GM12872 (cell line): ENCODE data around the gene CYP1A1.

Experiments used
- TF ChIP-seq, protein P1 (sequence below): IDR thresholded peaks from 3 replicates; pipeline ENCODE4 v1.5.1; 2011; ENCODE audit warnings: low read depth, mild to moderate bottlenecking, low read length, moderate library complexity; ENCODE audit not compliant: insufficient read depth

The CYP1A1 gene

GRCh38 chr15:74767167-74768098, 42.1 kb upstream of the CYP1A1 start:
- TF ChIP-seq, protein P1, sequence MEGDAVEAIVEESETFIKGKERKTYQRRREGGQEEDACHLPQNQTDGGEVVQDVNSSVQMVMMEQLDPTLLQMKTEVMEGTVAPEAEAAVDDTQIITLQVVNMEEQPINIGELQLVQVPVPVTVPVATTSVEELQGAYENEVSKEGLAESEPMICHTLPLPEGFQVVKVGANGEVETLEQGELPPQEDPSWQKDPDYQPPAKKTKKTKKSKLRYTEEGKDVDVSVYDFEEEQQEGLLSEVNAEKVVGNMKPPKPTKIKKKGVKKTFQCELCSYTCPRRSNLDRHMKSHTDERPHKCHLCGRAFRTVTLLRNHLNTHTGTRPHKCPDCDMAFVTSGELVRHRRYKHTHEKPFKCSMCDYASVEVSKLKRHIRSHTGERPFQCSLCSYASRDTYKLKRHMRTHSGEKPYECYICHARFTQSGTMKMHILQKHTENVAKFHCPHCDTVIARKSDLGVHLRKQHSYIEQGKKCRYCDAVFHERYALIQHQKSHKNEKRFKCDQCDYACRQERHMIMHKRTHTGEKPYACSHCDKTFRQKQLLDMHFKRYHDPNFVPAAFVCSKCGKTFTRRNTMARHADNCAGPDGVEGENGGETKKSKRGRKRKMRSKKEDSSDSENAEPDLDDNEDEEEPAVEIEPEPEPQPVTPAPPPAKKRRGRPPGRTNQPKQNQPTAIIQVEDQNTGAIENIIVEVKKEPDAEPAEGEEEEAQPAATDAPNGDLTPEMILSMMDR, result no peak

- TF ChIP-seq, protein P1, result no peak
Observed at GRCh38 chr15:74763416-74763815, 38.1 kb upstream of the CYP1A1 start.

DNA sequence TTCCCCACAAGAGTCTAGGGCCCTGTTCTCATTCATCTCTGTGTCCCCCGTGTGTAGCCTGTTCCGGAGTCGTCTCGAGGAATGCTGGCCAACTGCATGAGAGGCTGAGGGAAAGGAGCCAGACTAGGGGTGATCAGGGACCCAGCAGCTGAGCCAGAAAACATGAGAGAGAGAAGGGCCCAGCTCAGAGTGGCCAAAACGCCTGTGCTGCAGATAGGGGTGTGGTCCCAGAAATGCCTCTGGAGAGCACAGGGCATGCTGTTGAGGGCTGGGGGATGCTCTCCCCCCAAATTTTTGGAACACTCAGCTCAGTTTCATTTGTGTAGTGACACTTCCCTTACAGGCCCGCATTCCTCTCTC, 37.4 kb upstream of the CYP1A1 start:
- TF ChIP-seq, protein P1, result no peak

- TF ChIP-seq, protein P1, result no peak
Observed at GRCh38 chr15:74758736-74759135, 33.4 kb upstream of the CYP1A1 start.

DNA sequence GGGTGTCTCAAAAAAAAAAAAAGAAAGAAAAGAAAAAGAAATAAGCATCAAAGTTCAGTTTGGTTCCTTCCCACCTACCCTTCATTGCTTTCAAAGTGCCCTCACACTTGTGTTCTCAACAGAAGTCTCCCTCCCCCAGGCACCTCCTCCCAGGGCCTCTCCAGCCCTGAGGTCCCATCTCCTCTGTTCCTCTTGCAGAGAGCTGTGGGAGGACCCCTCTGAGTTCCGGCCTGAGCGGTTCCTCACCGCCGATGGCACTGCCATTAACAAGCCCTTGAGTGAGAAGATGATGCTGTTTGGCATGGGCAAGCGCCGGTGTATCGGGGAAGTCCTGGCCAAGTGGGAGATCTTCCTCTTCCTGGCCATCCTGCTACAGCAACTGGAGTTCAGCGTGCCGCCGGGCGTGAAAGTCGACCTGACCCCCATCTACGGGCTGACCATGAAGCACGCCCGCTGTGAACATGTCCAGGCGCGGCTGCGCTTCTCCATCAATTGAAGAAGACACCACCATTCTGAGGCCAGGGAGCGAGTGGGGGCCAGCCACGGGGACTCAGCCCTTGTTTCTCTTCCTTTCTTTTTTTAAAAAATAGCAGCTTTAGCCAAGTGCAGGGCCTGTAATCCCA, 29.4 kb upstream of the CYP1A1 start:
- TF ChIP-seq, protein P1, result no peak

DNA sequence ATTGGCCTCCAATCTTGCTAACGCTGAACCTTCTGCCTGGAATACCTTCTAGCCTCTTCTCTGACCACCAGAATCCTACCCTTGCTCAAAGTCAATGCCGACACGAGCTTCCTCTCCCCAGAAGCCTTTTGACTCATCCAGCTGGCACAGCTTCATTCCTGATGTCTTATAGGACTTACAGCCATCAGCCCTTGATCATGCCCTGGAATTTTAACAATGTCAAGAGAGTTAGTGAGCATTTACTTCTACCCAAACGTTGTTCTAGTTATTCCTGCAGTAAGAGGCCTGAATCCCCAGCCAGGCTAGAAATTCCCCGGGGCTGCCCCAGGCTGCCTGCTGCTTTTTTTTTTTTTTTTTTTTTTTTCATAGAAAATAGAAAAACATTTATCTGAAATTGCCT, 27.2 kb upstream of the CYP1A1 start:
- TF ChIP-seq, protein P1, result no peak

- TF ChIP-seq, protein P1, result no peak
Observed at GRCh38 chr15:74752011-74752410, 26.7 kb upstream of the CYP1A1 start.
